Endometrial microvascular endothelial cells (primary cell): Measurements from ENCODE around the gene CISH. TPM values are rescaled to one million over a fixed set of nuclear protein-coding genes. Genes with fewer than 3 reads are reported as not detected.

ENCODE experiments used
- in situ Hi-C: cut with HindIII; loops from 2 replicates; pipeline ENCODE4 v1.10.0; 2017; ENCODE audit warnings: low sequenced_read_pairs, low pct_unique_long_range_greater_than_20kb; ENCODE audit errors: inconsistent ontology term
- total RNA-seq: library from RNA; depleted of rRNA; stranded (reverse); fragments of >200 nt; gene quantifications from one replicate; pipeline ENCODE4 v1.2.3, GENCODE V29; 2015; ENCODE audit errors: inconsistent ontology term

The CISH gene
- total RNA-seq, 1 donor from 2014 or later, result 0.19 TPM

GRCh38 chr3:50585919-50586762, 25.4 kb downstream of the CISH start:
- in situ Hi-C loops, result no loop called here

GRCh38 chr3:50584391-50584790, 27.2 kb downstream of the CISH start:
- in situ Hi-C loops, result no loop called here

GRCh38 chr3:50583897-50584296, 27.7 kb downstream of the CISH start:
- in situ Hi-C loops, result no loop called here

- in situ Hi-C loops, result no loop called here
Observed at GRCh38 chr3:50582083-50582482, 29.5 kb downstream of the CISH start.

GRCh38 chr3:50581459-50581842, 30.1 kb downstream of the CISH start:
- in situ Hi-C loops, result no loop called here

GRCh38 chr3:50580683-50581458, 30.7 kb downstream of the CISH start:
- in situ Hi-C loops, result no loop called here

- in situ Hi-C loops, result no loop called here
Observed at GRCh38 chr3:50577348-50577747, 34.2 kb downstream of the CISH start.

GRCh38 chr3:50575372-50575771, 36.2 kb downstream of the CISH start:
- in situ Hi-C loops, result no loop called here

- in situ Hi-C loops, result no loop called here
Observed at GRCh38 chr3:50574444-50574831, 37.1 kb downstream of the CISH start.

GRCh38 chr3:50573566-50574443, 37.8 kb downstream of the CISH start:
- in situ Hi-C loops, result no loop called here

GRCh38 chr3:50572801-50573371, 38.7 kb downstream of the CISH start:
- in situ Hi-C loops, result no loop called here

- in situ Hi-C loops, result no loop called here
Observed at GRCh38 chr3:50572158-50572557, 39.4 kb downstream of the CISH start.

GRCh38 chr3:50571486-50571885, 40.1 kb downstream of the CISH start:
- in situ Hi-C loops, result no loop called here

- in situ Hi-C loops, result no loop called here
Observed at GRCh38 chr3:50570508-50571279, 40.9 kb downstream of the CISH start.

- in situ Hi-C loops, result no loop called here
Observed at GRCh38 chr3:50568947-50569749, 42.4 kb downstream of the CISH start, which contains the start of gene HEMK1. Gene HEMK1, plus strand, starts transcription at chr3:50569522. Its CDS starts 1,583 bp downstream, at chr3:50571105.

- in situ Hi-C loops, result no loop called here
Observed at GRCh38 chr3:50567386-50568167, 44.0 kb downstream of the CISH start, which contains the start of gene C3orf18. Gene C3orf18, minus strand, starts transcription at chr3:50567747. Its CDS starts 2,048 bp downstream, at chr3:50565699.

GRCh38 chr3:50567011-50567385, 44.6 kb downstream of the CISH start:
- in situ Hi-C loops, result no loop called here
